Measurements from ENCODE around the gene FNDC3B. TPM values are rescaled to one million over a fixed set of nuclear protein-coding genes. Genes with fewer than 3 reads are reported as not detected.

FNDC3B gene
- total and polyA plus RNA-seq, 2 of the 8 experiments (the other 6 are each of a cell fraction or from before 2014, with no cell fraction given) = 14.1 to 44.4 TPM

DNA sequence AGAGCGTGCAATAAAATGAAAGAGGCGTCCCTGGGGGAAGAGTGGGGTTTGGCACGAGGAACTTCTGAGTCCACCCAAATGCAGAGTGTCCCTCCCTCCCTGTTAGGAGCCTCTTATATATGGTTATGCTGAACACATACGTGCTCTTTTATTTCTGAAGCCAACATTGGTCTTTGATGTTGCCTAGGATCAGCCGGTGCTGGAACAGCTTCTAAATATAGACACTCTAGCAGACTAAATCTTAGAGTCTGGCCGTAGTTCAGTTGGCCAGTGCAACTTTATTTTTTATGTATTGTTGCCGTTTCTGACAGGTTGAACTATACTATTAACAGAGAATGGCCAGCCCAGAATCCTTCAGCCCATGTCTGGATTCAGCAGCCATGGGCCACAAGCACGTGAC, 280.2 kb downstream of the FNDC3B start:
- Histone ChIP-seq H4K5ac (ENCODE audit: insufficient read length, low read depth, low read length) (no peak overlapping the region), H3K56ac (replicated peaks; ENCODE audit: insufficient read length, low read depth, low read length) (no peak overlapping the region), H4K20me1 (replicated peaks in 1 of 2; ENCODE audit: control insufficient read depth in 1 of 2, insufficient read depth in 2 of 2, low read length in 2 of 2) (no peaks in the 10 kb centered on the region), H3K4ac (replicated peaks; ENCODE audit: insufficient read length, low read depth, low read length) (no peak overlapping the region), H3K4me1 (replicated peaks in 1 of 4; ENCODE audit: control insufficient read depth in 3 of 4, insufficient read depth in 4 of 4, low read length in 3 of 4) (peaks cover 0 to 4% (median 0%) of the 10 kb centered on the region in 4 experiments; a peak in 1 of 7 replicates), H3K79me2 (ENCODE audit: control insufficient read depth in 1 of 2, insufficient read depth in 2 of 2, low read length in 2 of 2) (no peaks in the 10 kb centered on the region), H2BK5ac (ENCODE audit: low read depth, low read length) (no peak overlapping the region), H4K91ac (replicated peaks; ENCODE audit: insufficient read length, low read length) (no peak overlapping the region), H3K79me1 (ENCODE audit: low read depth, low read length) (no peaks in the 10 kb centered on the region), H3K23me2 (ENCODE audit: low read depth, low read length) (no peaks in the 10 kb centered on the region), H2BK20ac (ENCODE audit: low read length) (no peak overlapping the region), H3K14ac (ENCODE audit: insufficient read length) (no peak overlapping the region), H4K8ac (ENCODE audit: extremely low read depth, insufficient read depth, low read length) (no peak overlapping the region), H3K18ac (ENCODE audit: extremely low read depth, low read length) (no peak overlapping the region), H3K27me3 (replicated peaks in 1 of 4; ENCODE audit: control insufficient read depth in 3 of 4, extremely low read depth in 1 of 4, insufficient read depth in 3 of 4, low read length in 3 of 4) (no peaks in the 10 kb centered on the region), H3K36me3 (ENCODE audit: control insufficient read depth in 2 of 4, insufficient read depth in 4 of 4, low read length in 3 of 4) (peaks cover 2 to 15% (median 7%) of the 10 kb centered on the region in 4 experiments; a peak in 5 of 8 replicates), H2BK120ac (replicated peaks; ENCODE audit: low read depth, low read length) (no peak overlapping the region), H3K9me3 (ENCODE audit: insufficient read depth in 2 of 2, low read depth in 1 of 2, low read length in 1 of 2) (no peaks in the 10 kb centered on the region), H2AFZ (ENCODE audit: low read length) (no peak overlapping the region), H2AK5ac (ENCODE audit: low read depth, low read length) (no peak overlapping the region), H3K27ac (ENCODE audit: low read depth, low read length) (no peak overlapping the region), H3K9ac (replicated peaks in 1 of 4; ENCODE audit: extremely low read depth in 1 of 4, low read depth in 3 of 4, low read length in 3 of 4) (no peak overlapping the region), H2BK12ac (ENCODE audit: low read depth, low read length) (no peak overlapping the region), H3K4me2 (ENCODE audit: insufficient read depth in 1 of 2, low read depth in 2 of 2, low read length in 2 of 2) (no peak overlapping the region), H3K4me3 (ENCODE audit: extremely low read depth in 1 of 4, insufficient read depth in 2 of 4, low read depth in 3 of 4, low read length in 4 of 4) (no peak overlapping the region), H2BK15ac (ENCODE audit: low read length) (no peak overlapping the region), H3K23ac (ENCODE audit: insufficient read length) (no peak overlapping the region)
- WGBS, 2 experiments (ENCODE audit: extremely low coverage in 1 of 2, insufficient coverage in 1 of 2, insufficient read length in 1 of 2, insufficient replicate concordance in 2 of 2, low coverage in 1 of 2, low lambda C conversion rate in 2 of 2, missing lambda C conversion rate in 1 of 2) = 82% methylated on average over 8 of the region's 8 CpGs; no CpG with 5 or more reads in 1 of the 2 experiments
- FAIRE-seq (no peak), DNase-seq (ENCODE audit: low read depth in 1 of 2, low spot score in 2 of 2) (no peak)
- ChIA-PET CTCF (ENCODE audit: partially characterized antibody) (interaction anchor here (1.7 to 4.9 kb wide), 4 partner anchors 9 to 30 kb away, joined by 4 to 20 read pairs (median 10); no protein-coding TSS in a partner anchor), POLR2A (ENCODE audit: partially characterized antibody) (no interaction called here)
- TF ChIP-seq JUN (IDR thresholded peaks at IDR 0.05; ENCODE audit: low read depth, low read length) (no peak), HDAC2 (IDR thresholded peaks at IDR 0.05; ENCODE audit: borderline replicate concordance in 1 of 2, low read depth in 2 of 2, low read length in 2 of 2) (no peak), HDAC6 (IDR thresholded peaks at IDR 0.05; ENCODE audit: low read depth, low read length) (no peak)
